Measurements from ENCODE around the gene OR2V1.
"Not testable (repeated sequence)": the region's sequence is repeated elsewhere in the genome, so short reads cannot be mapped to it uniquely, and the experiment has no call there.

OR2V1 gene, protein sequence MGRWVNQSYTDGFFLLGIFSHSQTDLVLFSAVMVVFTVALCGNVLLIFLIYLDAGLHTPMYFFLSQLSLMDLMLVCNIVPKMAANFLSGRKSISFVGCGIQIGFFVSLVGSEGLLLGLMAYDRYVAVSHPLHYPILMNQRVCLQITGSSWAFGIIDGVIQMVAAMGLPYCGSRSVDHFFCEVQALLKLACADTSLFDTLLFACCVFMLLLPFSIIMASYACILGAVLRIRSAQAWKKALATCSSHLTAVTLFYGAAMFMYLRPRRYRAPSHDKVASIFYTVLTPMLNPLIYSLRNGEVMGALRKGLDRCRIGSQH

DNA sequence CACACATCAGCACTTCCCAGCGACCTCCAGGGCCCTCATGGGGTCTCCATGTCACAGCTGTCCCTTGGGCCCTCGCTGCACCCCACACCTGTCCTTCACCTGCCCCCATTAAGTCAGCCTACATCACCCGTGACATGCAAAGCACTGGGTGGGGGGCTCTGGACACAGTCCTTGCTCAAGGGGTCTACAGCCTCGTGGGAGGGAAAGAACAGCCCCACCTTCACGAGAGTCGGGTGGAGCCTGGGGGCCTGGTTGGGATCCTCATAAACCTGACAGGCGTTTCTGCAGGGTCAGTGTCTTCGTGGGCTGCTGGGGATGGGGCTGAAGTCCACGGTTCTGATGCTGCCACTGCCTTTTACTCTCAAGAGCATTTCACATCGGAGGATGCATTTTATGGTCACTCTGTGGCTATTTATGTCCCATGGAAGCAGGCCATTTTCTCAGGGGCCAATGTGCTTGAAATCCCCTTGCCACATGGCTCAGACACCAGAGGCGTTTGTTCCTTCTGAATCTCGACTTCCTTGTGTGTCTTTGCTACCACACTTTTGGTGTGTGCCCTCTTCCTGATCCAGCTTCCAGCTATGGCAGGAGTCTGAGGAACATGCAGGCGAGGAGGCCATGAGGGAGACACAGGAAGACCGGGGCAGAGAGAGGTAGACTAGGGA, at the start of gene OR2V1:
OR2V1 (minus strand) TSS at position 338 of the 665 bp plus-strand sequence. CDS start 5,865 bp downstream, outside the sequence.
- no peak for DNase-seq

DNA sequence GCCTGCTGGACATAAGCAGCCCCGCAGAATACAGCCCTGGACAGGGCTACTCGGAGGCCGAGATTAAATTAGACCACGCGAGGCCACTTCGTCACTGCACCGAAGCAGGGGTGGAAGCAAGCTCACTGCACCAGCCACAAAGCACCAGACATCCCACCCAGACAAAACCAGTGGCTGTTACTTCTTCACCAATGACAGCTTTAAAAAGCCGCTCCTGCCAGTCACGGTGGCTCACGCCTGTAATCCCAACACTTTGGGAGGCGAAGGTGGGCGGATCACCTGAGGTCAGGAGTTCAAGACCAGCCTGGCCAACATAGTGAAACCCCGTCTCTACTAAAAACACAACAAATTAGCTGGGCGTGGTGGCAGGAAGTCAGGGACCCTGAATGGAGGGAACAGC, 46.6 kb upstream of the OR2V1 start:
- DNase-seq, result not testable (repeated sequence)

DNA sequence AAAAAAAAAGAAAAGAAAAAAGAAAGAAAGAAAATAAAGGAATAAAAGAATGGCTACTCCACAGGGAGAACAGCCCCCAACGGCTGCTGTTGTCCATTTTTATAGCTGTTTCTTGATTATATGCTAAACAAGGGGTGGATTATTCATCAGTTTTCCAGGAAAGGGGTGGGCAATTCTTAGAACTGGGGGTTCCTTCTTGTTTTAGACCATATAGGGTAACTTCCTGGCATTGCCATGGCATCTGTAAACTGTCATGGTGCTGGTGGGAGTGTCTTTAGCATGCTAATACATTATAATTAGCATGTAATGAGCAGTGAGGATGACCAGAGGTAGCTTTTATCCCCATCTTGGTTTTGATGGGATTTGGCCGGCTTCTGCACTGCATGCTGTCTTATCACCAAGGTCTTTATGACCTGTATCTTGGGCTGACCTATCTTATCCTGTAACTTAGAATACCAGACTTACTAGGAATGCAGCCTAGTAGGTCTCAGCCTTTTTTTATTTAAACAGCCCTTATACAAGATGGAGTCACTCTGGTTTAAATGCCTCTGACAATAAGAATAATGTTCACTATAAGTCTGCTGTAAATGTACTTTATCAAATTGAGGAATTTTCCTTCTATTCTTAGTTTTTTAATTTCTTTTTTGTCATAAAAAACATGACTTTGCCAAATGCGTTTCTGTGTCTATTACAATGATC, 45.4 kb upstream of the OR2V1 start:
- DNase-seq, result no peak

DNA sequence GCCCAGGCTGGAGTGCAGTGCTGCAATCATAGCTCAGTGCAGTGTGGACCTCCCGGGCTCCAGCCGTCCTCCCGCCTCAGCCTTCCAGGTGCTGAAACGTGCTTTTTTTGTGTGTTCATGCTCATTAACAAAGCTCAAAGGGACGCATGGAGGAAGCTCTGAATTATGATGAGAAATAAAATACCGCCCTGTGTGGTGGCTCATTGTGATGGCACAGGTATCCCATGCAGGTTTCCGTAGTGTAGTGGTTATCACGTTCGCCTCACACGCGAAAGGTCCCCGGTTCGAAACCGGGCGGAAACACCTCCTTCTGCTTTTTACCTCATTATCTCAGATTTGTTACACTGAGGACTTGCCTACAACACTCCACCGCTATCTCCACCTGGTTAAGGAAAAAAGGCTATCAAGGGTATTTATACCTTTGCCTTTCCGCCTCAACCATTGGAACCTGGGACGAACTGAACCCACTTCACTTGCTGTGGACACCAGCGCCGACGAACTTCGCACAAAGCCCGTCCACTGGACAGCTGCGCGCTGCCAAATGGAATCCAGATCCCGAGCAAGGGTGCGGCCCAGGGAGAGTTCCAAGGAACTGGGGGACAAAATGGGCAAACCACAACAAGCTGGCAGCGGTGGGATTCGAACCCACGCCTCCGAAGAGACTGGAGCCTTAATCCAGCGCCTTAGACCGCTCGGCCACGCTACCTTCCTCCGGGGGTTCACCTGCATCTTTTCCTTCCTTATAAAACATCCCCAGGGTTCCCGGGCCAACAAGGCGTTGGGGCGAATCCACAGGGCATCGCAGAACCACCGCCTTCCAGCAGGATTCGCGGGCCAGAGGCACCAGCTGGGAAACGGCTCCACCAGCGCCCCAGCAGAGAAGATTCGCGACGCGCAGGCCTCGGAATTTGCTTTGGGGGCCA, 42.7 kb upstream of the OR2V1 start:
- DNase-seq, result no peak

DNA sequence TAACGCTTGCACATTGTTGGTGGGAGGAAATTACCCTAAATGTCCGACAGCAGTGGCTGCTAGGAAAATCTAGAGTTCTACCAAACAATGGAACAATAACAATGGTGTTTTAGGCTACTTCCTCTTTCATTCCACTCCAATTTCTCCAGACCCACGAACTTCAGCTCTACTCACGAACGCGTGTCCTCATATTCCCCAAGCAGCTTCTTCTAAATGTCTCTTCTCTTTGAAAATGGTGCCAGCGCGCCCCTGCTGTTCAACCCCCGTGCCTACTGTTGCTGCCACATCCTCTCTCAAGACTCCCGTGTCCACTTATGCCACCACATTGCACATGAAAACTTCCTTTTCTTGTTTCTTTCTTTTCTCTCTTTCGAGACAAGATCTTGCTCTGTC, 42.1 kb upstream of the OR2V1 start:
- no peak for DNase-seq

DNA sequence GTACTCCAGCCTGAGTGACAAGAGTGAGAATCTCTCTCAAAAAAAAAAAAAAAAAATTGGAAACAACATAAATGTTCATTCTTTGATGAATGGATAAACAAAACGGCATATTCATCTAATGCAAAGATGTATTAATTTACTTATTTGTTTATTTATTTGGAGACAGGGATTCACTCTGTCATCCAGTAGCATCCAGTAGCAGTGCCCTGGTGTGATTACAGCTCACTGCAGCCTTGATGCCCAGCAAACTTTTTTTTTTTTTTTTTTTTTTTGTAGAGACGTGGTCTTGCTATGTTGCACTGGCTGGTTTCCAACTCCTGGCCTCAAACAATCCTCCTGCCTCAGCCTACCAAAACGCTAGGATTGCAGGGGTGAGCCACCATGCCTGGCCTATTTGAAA, 40.8 kb upstream of the OR2V1 start:
- DNase-seq, result no peak

DNA sequence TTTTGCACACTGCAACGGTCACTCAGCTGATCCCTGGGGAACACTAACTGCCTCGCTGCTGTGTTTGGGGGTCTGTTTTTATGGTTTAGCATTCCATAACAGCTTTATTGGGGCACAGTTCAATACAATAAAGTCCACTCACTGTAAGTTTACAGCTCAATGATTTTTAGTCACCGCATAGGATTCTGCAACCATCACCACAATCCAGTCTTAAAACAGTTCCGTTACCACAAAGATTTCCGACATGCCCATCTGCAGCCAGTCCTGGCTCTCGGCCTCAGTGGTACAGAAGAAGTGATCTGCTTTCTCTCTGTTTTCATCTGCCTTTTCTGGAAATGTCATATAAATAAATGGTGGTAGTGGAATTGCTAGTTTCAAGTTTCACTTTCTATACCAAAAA, 40.0 kb upstream of the OR2V1 start:
- no peak for DNase-seq

DNA sequence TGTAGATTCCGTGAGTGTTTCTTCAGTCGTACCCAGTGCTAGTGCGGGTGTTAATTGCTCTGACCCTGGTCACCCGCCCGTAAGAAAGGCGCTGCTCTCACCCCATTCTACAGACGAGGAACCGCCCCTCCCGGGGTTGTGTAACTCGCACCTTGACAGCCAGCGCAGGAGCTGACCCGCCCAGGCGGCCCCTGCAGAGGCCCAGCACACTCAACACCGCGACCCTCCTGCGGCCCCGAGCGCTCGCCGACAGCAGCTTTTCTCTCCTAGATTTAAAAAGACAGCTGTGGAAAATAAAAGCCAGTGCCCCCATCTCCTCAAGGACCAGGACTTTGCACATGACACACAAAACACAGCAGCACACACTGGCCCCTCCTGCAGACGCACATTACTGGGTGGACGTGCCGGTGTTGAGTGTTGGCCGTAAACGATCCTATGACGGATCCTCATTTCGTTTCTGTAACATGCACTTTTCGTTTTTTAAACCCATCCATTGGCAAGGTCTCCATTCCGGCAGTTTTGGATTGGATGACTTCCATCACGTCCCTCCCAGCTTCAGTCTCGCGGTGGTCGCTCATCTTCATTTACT, 39.4 kb upstream of the OR2V1 start:
- no peak for DNase-seq

DNA sequence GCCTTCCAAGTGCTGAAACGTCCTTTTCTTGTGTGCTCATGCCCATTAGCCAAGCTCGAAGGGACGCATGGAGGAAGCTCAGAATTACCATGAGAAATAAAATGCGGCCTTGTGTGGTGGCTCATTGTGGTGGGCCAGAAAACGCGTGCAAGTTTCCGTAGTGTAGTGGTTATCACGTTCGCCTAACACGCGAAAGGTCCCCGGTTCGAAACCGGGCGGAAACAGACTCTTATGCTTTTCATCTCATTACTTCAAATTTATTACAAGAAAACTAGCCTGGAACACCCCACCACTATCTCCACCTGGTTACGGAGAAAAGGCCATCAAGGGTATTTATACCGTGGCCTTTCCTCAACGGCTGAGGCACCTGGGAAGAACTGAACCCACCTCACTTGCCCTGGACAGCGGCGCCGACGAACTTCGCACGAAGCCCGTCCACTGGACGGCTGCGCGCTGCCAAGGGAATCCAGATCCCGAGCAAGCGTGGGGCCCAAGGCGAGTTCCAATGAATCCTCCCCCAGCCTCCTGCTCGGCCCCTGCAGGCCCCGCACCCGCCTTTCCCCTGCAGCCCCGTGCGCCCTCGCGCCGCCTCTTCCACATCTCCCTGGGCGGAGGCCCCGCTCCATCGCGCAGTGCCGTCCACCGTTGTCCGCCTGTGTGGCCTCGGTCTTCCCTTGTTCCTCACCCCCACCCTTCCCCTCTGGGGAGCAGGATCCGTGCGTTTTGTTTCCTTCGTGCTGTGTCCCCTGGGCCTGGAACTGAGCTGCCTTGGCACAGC, 38.7 kb upstream of the OR2V1 start:
- not testable (repeated sequence) for DNase-seq

DNA sequence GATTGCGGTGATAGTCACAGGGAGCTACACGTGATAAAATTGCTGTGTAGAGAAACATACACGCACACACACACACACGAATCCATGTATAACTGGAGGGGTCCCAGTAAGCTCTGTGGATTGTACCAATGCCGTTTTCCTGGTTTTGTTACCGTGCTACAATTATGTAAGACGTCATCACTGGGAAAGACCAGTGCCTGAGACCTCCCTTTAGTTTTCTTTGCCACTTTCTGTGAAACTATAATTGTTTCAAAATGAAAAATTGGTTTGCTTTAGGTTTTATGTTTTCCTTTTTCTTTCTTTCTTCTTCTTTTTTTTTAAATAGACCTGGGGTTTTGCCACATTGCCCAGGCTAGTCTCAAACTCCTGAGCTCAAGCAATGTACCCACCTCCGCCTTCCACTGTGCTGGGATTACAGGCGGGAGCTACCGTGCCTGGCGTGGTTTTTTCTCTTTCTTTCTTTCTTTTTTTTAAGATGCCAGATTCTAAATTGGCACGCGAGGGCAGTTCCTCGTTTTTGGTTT, 37.7 kb upstream of the OR2V1 start:
- no peak for DNase-seq

DNA sequence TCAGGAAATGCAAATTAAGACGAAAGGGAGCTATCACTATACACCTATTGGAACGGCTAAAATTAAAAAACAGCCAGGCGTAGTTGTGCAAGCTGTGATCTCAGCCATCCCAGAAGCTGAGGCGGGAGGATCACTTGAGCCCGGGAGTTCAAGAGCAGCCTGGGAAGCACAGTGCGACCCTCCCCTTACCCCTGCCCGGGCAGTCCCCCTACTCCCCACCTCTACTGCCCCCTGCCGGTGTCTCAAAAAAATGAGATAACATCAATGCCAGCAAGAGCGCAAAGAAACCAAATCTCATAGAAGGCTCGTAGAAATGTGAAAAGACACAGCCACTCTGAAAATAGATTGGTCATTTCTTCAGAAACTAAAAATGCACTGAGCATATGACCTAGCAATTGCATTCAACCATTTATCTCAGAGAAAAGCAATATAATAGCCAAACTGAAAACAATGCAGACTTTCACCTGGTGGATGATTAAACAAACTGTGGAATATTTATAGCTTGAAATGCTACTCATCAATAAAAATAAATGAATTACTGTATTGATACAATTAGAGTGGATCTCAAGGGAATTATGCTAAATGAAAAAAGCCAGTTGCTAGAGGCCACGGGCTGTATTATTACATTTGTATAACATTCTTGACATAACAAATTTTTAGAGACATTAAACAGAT, 37.0 kb upstream of the OR2V1 start:
- DNase-seq, result no peak

DNA sequence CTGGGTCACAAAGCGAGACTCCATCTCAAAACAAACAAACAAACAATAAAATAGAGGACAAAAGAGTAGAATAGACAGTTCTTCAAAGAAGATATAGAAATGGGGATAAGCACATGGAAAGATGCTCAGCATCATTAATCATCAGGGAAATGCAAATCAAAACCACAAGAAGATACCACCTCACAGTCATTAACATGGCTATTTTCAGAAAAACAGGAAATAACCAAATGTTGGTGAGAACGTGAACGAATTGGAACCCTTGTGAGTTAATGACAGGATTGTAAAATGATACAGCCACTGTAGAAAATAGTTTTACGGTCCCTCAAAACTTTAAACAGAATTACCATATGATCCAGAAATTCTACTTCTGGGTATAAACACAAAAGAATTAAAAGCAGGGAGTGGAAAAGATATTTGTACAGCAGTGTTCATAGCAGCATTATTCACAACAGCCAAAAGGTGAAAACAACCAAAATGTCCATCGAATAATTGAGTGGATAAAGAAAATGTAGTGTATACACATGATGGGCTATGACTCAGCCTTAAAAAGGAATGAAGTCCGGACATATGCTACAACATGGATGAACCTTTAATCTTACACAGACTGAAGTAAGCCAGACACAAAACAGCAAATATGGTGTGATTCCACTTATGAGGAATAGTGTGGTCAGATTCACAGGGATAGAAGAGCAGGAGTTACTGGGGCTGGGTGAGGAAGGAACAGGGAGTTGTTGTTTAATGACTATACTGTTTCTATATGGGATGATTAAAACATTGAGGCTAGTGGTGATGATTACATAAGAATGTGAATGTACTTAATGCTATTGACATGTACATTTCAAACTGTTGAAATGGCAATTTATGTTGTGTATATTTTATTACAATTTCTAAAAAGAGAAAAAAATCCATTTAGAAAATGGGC, 36.1 kb upstream of the OR2V1 start:
- no peak for DNase-seq

DNA sequence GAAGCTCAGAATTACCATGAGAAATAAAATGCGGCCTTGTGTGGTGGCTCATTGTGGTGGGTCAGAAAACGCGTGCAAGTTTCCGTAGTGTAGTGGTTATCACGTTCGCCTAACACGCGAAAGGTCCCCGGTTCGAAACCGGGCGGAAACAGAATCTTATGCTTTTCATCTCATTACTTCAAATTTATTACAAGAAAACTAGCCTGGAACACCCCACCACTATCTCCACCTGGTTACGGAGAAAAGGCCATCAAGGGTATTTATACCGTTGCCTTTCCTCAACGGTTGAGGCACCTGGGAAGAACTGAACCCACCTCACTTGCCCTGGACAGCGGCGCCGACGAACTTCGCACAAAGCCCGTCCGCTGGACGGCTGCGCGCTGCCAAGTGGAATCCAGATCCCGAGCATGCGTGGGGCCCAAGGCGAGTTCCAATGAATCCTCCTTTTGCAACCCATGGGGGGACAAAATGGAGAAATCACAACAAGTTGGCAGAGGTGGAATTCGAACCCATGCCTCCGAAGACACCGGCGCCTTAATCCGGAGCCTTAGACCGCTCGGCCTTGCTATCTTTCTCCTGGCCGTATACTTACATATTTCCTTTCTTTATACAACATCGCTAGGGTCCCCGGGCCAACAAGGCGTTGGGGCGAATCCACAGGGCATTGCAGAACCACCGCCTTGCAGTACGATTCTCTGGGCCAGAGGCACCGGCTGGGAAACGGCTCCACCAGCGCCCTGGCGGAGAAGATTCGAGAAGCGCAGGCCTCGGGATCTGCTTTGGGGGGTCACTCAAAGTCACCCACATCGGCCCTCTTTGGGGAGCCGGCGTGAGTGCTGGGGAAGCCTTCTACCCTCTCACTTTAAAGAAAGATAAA, 33.3 kb upstream of the OR2V1 start:
- no peak for DNase-seq

DNA sequence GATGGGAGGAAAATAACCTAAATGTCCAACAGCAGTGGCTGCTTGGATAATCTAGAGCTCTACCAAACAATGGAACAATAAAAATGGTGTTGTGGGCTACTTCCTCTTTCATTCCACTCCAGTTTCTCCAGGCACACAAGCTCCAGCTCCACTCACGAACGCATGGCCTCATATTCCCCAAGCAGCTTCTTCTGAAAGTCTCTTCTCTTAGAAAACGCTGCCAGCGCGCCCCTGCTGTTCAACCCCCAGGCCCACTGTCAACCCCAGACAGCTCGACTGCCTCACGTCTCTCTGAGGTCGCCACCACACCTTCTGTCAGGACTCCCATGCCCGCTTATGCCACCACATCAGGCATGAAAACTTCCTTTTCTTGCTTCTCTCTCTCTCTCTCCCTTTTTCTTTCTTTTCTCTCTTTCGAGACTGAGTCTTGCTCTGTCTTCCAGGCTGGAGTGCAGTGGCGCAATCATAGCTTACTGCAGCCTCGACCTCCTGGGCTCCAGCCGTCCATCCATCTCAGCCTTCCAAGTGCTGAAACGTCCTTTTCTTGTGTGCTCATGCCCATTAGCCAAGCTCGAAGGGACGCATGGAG, 32.6 kb upstream of the OR2V1 start:
- no peak for DNase-seq

DNA sequence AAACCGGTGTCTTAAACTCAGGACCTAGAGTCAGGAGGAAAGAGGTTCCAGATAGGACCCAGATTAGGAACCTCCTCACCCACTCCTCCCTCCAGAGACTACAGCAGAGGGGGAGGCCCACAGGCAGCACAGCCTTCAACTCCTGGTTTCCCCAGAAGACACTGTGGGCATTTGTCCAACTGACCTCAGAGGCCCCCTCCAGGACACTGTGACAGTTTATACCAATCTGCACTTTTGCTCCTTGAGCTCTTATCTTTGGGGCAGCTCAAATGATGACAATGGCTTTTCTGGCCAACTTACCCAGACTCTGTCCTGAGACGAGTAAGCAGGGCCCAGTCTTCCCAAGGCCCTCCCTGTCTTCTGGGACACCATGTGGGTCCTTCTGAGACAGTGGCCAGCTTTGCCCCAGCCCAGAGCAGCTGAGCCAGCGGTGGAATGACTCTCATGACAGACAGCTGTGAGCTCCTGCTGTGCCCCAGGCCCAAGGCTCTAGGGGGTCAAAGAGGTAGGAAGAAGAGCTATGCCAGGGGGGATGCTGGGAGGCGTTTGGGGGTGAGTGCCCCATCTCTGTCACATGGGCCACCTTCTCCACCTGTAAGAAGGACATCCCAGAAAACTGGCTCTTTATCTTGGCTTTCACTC, 30.7 kb upstream of the OR2V1 start:
- no peak for DNase-seq

DNA sequence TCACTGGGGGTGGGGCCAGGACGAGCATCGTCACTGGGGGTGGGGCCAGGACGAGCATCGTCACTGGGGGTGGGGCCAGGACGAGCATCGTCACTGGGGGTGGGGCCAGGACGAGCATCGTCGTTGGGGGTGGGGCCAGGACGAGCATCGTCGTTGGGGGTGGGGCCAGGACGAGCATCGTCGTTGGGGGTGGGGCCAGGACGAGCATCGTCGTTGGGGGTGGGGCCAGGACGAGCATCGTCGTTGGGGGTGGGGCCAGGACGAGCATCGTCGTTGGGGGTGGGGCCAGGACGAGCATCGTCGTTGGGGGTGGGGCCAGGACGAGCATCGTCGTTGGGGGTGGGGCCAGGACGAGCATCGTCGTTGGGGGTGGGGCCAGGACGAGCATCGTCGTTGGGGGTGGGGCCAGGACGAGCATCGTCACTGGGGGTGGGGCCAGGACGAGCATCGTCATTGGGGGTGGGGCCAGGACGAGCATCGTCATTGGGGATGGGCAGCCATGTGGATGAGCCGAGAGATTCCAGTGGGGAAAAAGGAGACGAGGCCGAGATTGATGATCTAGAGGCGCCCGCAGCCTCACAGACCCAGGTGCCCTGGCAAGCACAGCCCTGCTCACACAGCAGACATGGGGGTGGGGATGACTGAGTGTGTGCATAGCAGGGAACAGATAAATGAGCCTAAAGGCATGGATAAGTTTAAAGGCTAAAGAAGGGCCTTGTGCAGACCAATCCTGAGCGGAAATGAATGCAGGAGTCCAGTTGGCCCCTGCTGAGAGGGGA, 30.0 kb upstream of the OR2V1 start:
- peak; percentile 67 for DNase-seq

Measured in NK-92 treated with Interleukin-12 subunit alpha and Interleukin-12 subunit beta, amount 100 ng/mL, for 24 hours (cell line).